Neural progenitor cell (in vitro differentiated cells): ENCODE data around the gene DISC1. TPM values are rescaled to one million over a fixed set of nuclear protein-coding genes. Genes with fewer than 3 reads are reported as not detected.

ENCODE experiments used
- DNase-seq: peaks from one replicate; pipeline ENCODE4 v3.0.0-alpha.2; 2016; ENCODE audit warnings: low spot score
- H2AFZ ChIP-seq: fragments of 200-600 bp; sonication (generic); replicated peaks from 2 replicates; pipeline ENCODE4 v1.6.1; 2016; ENCODE audit warnings: antibody characterized with exemption
- H3F3A ChIP-seq: fragments of 200-600 bp; sonication (generic); 2 replicates; pipeline ENCODE4 v1.6.1; 2016; ENCODE audit warnings: antibody characterized with exemption, low read depth
- H3K27ac ChIP-seq: fragments of 200-600 bp; sonication (generic); 2 replicates; pipeline ENCODE4 v1.5.1; 2016; ENCODE audit warnings: mild to moderate bottlenecking
- H3K27me3 ChIP-seq: fragments of 200-600 bp; sonication (generic); 2 replicates; pipeline ENCODE4 v1.6.1; 2016; ENCODE audit warnings: mild to moderate bottlenecking, moderate library complexity
- H3K36me3 ChIP-seq: fragments of 200-600 bp; sonication (generic); 2 replicates; pipeline ENCODE4 v1.5.1; 2016
- H3K4me1 ChIP-seq: fragments of 200-600 bp; sonication (generic); 2 replicates; pipeline ENCODE4 v1.6.1; 2016; ENCODE audit warnings: mixed run types
- H3K4me2 ChIP-seq: fragments of 200-600 bp; sonication (generic); 2 replicates; pipeline ENCODE4 v1.6.1; 2016
- H3K4me3 ChIP-seq: fragments of 200-600 bp; sonication (generic); 2 replicates; pipeline ENCODE4 v1.5.1; 2016
- H3K79me2 ChIP-seq: fragments of 200-600 bp; sonication (generic); 2 replicates; pipeline ENCODE4 v1.6.1; 2016; ENCODE audit warnings: low read depth
- H3K9ac ChIP-seq: fragments of 200-600 bp; sonication (generic); 2 replicates; pipeline ENCODE4 v1.6.1; 2016
- H3K9me3 ChIP-seq: fragments of 200-600 bp; sonication (generic); 2 replicates; pipeline ENCODE4 v1.5.1; 2016; ENCODE audit warnings: low read depth
- H4K20me1 ChIP-seq: fragments of 200-600 bp; sonication (generic); 2 replicates; pipeline ENCODE4 v1.6.1; 2016; ENCODE audit warnings: low read depth
- H3K27ac Mint-ChIP-seq: 3 replicates; pipeline ENCODE4 v1.8.0; 2021; ENCODE audit warnings: mixed read lengths
- H3K27me3 Mint-ChIP-seq: 2 replicates; pipeline ENCODE4 v1.8.0; 2022; ENCODE audit warnings: low read depth, mild to moderate bottlenecking, inconsistent platforms, moderate library complexity, mixed read lengths; ENCODE audit not compliant: insufficient read depth
- H3K36me3 Mint-ChIP-seq: 3 replicates; pipeline ENCODE4 v1.8.0; 2021; ENCODE audit warnings: mixed read lengths
- H3K4me1 Mint-ChIP-seq: 3 replicates; pipeline ENCODE4 v1.8.0; 2021; ENCODE audit warnings: mixed read lengths
- H3K4me3 Mint-ChIP-seq: 3 replicates; pipeline ENCODE4 v1.8.0; 2021; ENCODE audit warnings: mild to moderate bottlenecking, moderate library complexity, mixed read lengths
- H3K9me3 Mint-ChIP-seq: 3 replicates; pipeline ENCODE4 v1.8.0; 2020; ENCODE audit warnings: mixed read lengths
- CTCF ChIP-seq: fragments of 200-600 bp; sonication (generic); IDR thresholded peaks from 2 replicates; pipeline ENCODE4 v1.5.1; 2017; ENCODE audit warnings: antibody characterized with exemption, mild to moderate bottlenecking
- EZH2 ChIP-seq: fragments of 200-600 bp; sonication (generic); IDR thresholded peaks from 2 replicates; pipeline ENCODE4 v1.6.1; 2017; ENCODE audit warnings: antibody characterized with exemption, mild to moderate bottlenecking, moderate library complexity
- EZH2phosphoT487 ChIP-seq: fragments of 200-600 bp; sonication (generic); IDR thresholded peaks from 2 replicates; pipeline ENCODE4 v1.6.1; 2017; ENCODE audit warnings: antibody characterized with exemption
- total RNA-seq: library from RNA; depleted of rRNA; stranded (reverse); fragments of >200 nt; gene quantifications from 2 replicates; pipeline ENCODE4 v1.2.3, GENCODE V29; 2015; ENCODE audit warnings: low replicate concordance

The DISC1 gene
- total RNA-seq, 1 donor from 2014 or later: 1.8 TPM

DNA sequence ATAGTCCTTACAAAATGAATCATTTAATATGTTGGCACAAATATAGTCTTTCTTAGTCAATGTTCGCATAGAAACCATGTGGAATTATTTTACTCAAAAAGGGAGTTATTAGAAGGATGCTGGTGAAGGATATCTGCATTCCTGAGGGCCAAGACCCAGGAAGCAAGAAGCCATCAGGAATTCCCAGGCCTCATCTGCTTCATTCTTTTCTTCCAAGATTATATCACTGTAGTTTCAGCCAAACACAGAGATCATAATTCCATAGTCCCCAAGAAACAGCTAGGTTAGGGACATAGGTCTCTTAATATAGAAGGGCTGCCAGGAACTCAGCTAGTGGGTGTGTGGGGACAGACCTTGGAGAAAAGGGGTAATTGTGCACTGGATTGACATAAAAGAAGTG lies 28.6 kb upstream of the DISC1 start:
- Histone ChIP-seq H3K4me1 (peaks cover 10% of the 10 kb centered on the region), H3K27ac (no peak overlapping the region), H3K36me3 (no peaks in the 10 kb centered on the region), H3K4me3 (no peak overlapping the region), H4K20me1 (no peaks in the 10 kb centered on the region), H2AFZ (no peak overlapping the region), H3K9ac (no peak overlapping the region), H3F3A (peaks cover 3% of the 10 kb centered on the region), H3K9me3 (no peaks in the 10 kb centered on the region), H3K4me2 (no peak overlapping the region), H3K27me3 (no peaks in the 10 kb centered on the region), H3K79me2 (no peaks in the 10 kb centered on the region)
- Mint-ChIP-seq H3K9me3 (no peaks in the 10 kb centered on the region), H3K4me1 (peaks cover 13% of the 10 kb centered on the region), H3K27ac (no peak overlapping the region), H3K36me3 (no peaks in the 10 kb centered on the region), H3K27me3 (no peaks in the 10 kb centered on the region), H3K4me3 (no peak overlapping the region)
- no peak for TF ChIP-seq EZH2phosphoT487
- TF ChIP-seq EZH2: no peak
- no peak for TF ChIP-seq CTCF
- no peak for DNase-seq

- Histone ChIP-seq H3F3A (peaks cover 3% of the 10 kb centered on the region), H3K79me2 (no peaks in the 10 kb centered on the region), H3K27me3 (no peaks in the 10 kb centered on the region), H3K36me3 (no peaks in the 10 kb centered on the region), H3K4me3 (no peak overlapping the region), H3K4me2 (no peak overlapping the region), H3K9me3 (no peaks in the 10 kb centered on the region), H3K4me1 (peaks cover 10% of the 10 kb centered on the region), H2AFZ (no peak overlapping the region), H3K9ac (no peak overlapping the region), H3K27ac (no peak overlapping the region), H4K20me1 (no peaks in the 10 kb centered on the region)
- DNase-seq: no peak
- no peak overlapping the region for H3K27ac Mint-ChIP-seq
- TF ChIP-seq EZH2: no peak
- no peak for TF ChIP-seq CTCF
- TF ChIP-seq EZH2phosphoT487: no peak
- no peaks in the 10 kb centered on the region for H3K9me3 Mint-ChIP-seq
- no peaks in the 10 kb centered on the region for H3K36me3 Mint-ChIP-seq
- peaks cover 18% of the 10 kb centered on the region for H3K4me1 Mint-ChIP-seq
- H3K4me3 Mint-ChIP-seq: no peak overlapping the region
- H3K27me3 Mint-ChIP-seq: no peaks in the 10 kb centered on the region
Measured at GRCh38 chr1:231600458-231600976, 26.1 kb upstream of the DISC1 start.

- no peaks in the 10 kb centered on the region for H3K36me3 Mint-ChIP-seq
- peaks cover 5% of the 10 kb centered on the region for H3K4me1 Mint-ChIP-seq
- H3K27ac Mint-ChIP-seq: no peak overlapping the region
- Histone ChIP-seq H3K9ac (no peak overlapping the region), H3K27me3 (peaks cover 8% of the 10 kb centered on the region), H4K20me1 (no peaks in the 10 kb centered on the region), H3K4me3 (no peak overlapping the region), H3K27ac (no peak overlapping the region), H3K79me2 (no peaks in the 10 kb centered on the region), H3K9me3 (no peaks in the 10 kb centered on the region), H3K4me2 (no peak overlapping the region), H3F3A (no peaks in the 10 kb centered on the region), H3K36me3 (no peaks in the 10 kb centered on the region), H2AFZ (no peak overlapping the region), H3K4me1 (peaks cover under 1% of the 10 kb centered on the region)
- H3K27me3 Mint-ChIP-seq: no peaks in the 10 kb centered on the region
- no peak for DNase-seq
- TF ChIP-seq EZH2 (no peak), EZH2phosphoT487 (no peak), CTCF (no peak)
- no peak overlapping the region for H3K4me3 Mint-ChIP-seq
- no peaks in the 10 kb centered on the region for H3K9me3 Mint-ChIP-seq
Measured at GRCh38 chr1:231601824-231602672, 24.5 kb upstream of the DISC1 start.
